Upper lobe of left lung (tissue), 4 donors: ENCODE measurements around the gene ARFGEF3.

Experiments used
- EP300 ChIP-seq, 4 donors: sonication (generic); formaldehyde crosslinking; IDR thresholded peaks; one replicate each; pipeline ENCODE4 v1.5.1; 2017; ENCODE audit warnings: antibody characterized with exemption in 4 of 4, control low read depth in 2 of 4
- POLR2AphosphoS5 ChIP-seq, 2 donors: sonication (generic); formaldehyde crosslinking; IDR thresholded peaks; one replicate each; pipeline ENCODE4 v1.5.1; 2017; ENCODE audit warnings: antibody characterized with exemption in 2 of 2
- TF ChIP-seq, protein P1 (sequence below), 6 experiments: fragments of 450-650 bp in 4 of 6; fragments of 200-600 bp in 2 of 6; sonication (generic) in 2 of 6; IDR thresholded peaks; one replicate each; pipeline ENCODE4 v1.5.1; 2016 to 2019; ENCODE audit warnings: antibody characterized with exemption in 6 of 6

DNA sequence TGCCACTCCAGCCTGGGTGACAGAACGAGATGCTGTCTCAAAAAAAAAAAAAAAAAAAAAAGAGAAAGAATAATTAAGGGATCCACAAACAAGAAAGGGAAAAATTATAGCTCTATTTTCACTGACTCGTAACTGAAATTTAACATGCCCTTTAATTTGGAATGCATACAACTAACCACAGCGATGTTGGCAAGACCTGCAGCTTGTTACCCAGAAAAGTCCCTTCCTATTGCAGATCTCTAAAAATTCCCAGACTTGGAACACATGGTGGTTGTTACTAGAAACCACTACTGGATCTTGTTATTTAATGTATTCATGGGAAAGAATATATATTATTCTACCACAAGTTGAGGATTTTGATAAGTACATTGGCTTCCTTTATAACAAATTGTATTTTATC is 188.2 kb downstream of the ARFGEF3 start:
- TF ChIP-seq EP300 (IDR thresholded peaks at IDR 0.05) = no peak
- no peak for TF ChIP-seq POLR2AphosphoS5 (IDR thresholded peaks at IDR 0.05)
- TF ChIP-seq, protein P1, sequence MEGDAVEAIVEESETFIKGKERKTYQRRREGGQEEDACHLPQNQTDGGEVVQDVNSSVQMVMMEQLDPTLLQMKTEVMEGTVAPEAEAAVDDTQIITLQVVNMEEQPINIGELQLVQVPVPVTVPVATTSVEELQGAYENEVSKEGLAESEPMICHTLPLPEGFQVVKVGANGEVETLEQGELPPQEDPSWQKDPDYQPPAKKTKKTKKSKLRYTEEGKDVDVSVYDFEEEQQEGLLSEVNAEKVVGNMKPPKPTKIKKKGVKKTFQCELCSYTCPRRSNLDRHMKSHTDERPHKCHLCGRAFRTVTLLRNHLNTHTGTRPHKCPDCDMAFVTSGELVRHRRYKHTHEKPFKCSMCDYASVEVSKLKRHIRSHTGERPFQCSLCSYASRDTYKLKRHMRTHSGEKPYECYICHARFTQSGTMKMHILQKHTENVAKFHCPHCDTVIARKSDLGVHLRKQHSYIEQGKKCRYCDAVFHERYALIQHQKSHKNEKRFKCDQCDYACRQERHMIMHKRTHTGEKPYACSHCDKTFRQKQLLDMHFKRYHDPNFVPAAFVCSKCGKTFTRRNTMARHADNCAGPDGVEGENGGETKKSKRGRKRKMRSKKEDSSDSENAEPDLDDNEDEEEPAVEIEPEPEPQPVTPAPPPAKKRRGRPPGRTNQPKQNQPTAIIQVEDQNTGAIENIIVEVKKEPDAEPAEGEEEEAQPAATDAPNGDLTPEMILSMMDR (IDR thresholded peaks at IDR 0.05) = no peak
